ENCODE measurements around the gene PRR4. TPM values are rescaled to one million over a fixed set of nuclear protein-coding genes. Genes with fewer than 3 reads are reported as not detected.

The PRR4 gene
- polyA plus RNA-seq, 1 donor, result 10.7 TPM

DNA sequence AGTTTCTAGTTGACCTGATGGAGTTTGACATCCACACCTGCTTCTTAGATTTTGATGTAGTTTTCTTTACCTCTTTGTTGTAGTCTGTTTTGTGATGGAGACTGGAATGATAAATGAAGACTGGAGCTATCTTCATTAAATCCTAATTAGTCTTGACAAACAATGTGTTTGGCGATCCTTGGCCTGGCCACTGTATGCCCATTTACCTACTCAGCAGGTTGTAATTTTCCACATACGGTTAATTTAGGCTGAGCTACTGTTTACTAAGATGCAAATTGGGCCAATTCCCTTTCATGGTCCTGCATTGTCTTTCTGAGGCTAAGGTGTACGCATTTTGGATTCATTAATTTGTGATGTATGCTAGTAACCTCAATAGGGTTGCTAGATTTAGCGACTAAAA, 46.7 kb downstream of the PRR4 start, which contains the start of gene TAS2R7:
TAS2R7 (minus strand) TSS at position 41 of the 400 bp plus-strand sequence. CDS start 57 bp downstream, outside the sequence.
- no peak for DNase-seq

DNA sequence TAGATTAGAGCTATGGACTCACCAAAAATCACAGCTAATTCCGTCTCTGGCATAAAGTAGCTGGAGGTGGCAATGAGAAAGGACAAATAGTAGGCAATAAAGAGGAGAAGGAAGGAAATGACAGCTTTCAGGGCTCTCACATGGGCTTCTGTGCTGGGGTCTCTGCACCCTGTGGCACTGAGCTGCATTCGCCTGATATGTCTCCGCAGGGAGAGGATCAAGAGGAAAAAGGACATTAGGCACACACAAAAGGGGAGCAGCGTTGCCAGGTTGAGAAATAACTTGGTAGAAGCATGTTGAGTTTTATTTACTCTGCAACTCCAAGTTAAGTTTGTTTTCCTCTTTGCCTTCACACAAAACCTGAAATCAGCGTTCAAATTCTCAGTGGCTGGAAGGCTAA, 47.5 kb downstream of the PRR4 start:
- DNase-seq, result no peak

Other genes starting within 250 kb of the PRR4 start
- 43.7 TPM for gene MAGOHB, start 235.9 kb downstream of the PRR4 start, polyA plus RNA-seq (ENCODE audit: insufficient read length)
- 0.83 TPM for gene STYK1, start 175.4 kb downstream of the PRR4 start, polyA plus RNA-seq (ENCODE audit: insufficient read length)
- gene YBX3, start 126.2 kb downstream of the PRR4 start, polyA plus RNA-seq (ENCODE audit: insufficient read length), result 233 TPM
- gene TAS2R7, start 46.8 kb downstream of the PRR4 start, polyA plus RNA-seq (ENCODE audit: insufficient read length), result not detected
- gene TAS2R8, start 42.2 kb downstream of the PRR4 start, polyA plus RNA-seq (ENCODE audit: insufficient read length), result not detected
- gene TAS2R9, start 39.3 kb downstream of the PRR4 start, polyA plus RNA-seq (ENCODE audit: insufficient read length), result not detected
- 4.4 TPM for gene TAS2R10, start 23.1 kb downstream of the PRR4 start, polyA plus RNA-seq (ENCODE audit: insufficient read length)
- 14.6 TPM for gene PRH1, start 34.8 kb upstream of the PRR4 start, polyA plus RNA-seq (ENCODE audit: insufficient read length)
- 0.12 TPM for gene TAS2R13, start 60.1 kb upstream of the PRR4 start, polyA plus RNA-seq (ENCODE audit: insufficient read length)
- 0.50 TPM for gene PRH2, start 79.8 kb upstream of the PRR4 start, polyA plus RNA-seq (ENCODE audit: insufficient read length)
- 5.3 TPM for gene TAS2R14, start 89.8 kb upstream of the PRR4 start, polyA plus RNA-seq (ENCODE audit: insufficient read length)
- 0.18 TPM for gene TAS2R50, start 137.4 kb upstream of the PRR4 start, polyA plus RNA-seq (ENCODE audit: insufficient read length)
- gene TAS2R20, start 148.8 kb upstream of the PRR4 start, polyA plus RNA-seq (ENCODE audit: insufficient read length), result 3.2 TPM
- gene TAS2R19, start 173.1 kb upstream of the PRR4 start, polyA plus RNA-seq (ENCODE audit: insufficient read length), result 1.9 TPM
- gene TAS2R31, start 181.9 kb upstream of the PRR4 start, polyA plus RNA-seq (ENCODE audit: insufficient read length), result 2.2 TPM
- not detected for gene TAS2R46, start 212.8 kb upstream of the PRR4 start, polyA plus RNA-seq (ENCODE audit: insufficient read length)
- gene TAS2R43, start 242.8 kb upstream of the PRR4 start, polyA plus RNA-seq (ENCODE audit: insufficient read length), result 0.63 TPM

Data from left kidney (tissue), 2 donors.